Activated CD8-positive, alpha-beta T cell treated with anti-CD3 and anti-CD28 coated beads, Interleukin-2, amount 10 ng/mL, durations not matched to agents 7 days and 5 days (primary cell): Measurements from ENCODE around the gene CYTH4. TPM values are rescaled to one million over a fixed set of nuclear protein-coding genes. Genes with fewer than 3 reads are reported as not detected.
"Not testable (repeated sequence)": the region's sequence is repeated elsewhere in the genome, so short reads cannot be mapped to it uniquely, and the experiment has no call there.

ENCODE experiments used
- ATAC-seq: fragments of 150-1000 bp; cut with Tn5 transposase; one replicate; pipeline ENCODE4 v1.10.0; 2021; ENCODE audit warnings: moderate library complexity
- CTCF ChIA-PET: fragments of 350-600 bp; sonication (Branson Sonifier 250); formaldehyde crosslinking; loops from one replicate; lab custom pipeline; 2021; ENCODE audit warnings: antibody characterized with exemption; lab: Charles Lee
- POLR2A ChIA-PET: fragments of 350-600 bp; sonication (Branson Sonifier 250); formaldehyde crosslinking; loops from one replicate; lab custom pipeline; 2021; ENCODE audit warnings: antibody characterized with exemption; lab: Charles Lee
- DNase-seq: peaks from one replicate; pipeline ENCODE4 v3.0.0-alpha.2; 2020
- H3K27ac Mint-ChIP-seq: one replicate; pipeline ENCODE4 v1.8.0; 2021; ENCODE audit warnings: mild to moderate bottlenecking, mixed read lengths
- H3K27me3 Mint-ChIP-seq: one replicate; pipeline ENCODE4 v1.8.0; 2021; ENCODE audit warnings: low read depth, mixed read lengths
- H3K36me3 Mint-ChIP-seq: one replicate; pipeline ENCODE4 v1.8.0; 2021; ENCODE audit warnings: low read depth, mixed read lengths
- H3K4me1 Mint-ChIP-seq: one replicate; pipeline ENCODE4 v1.8.0; 2021; ENCODE audit warnings: low read depth, mixed read lengths
- H3K4me3 Mint-ChIP-seq: one replicate; pipeline ENCODE4 v1.8.0; 2021; ENCODE audit warnings: mild to moderate bottlenecking, mixed read lengths
- H3K9me3 Mint-ChIP-seq: one replicate; pipeline ENCODE4 v1.8.0; 2022; ENCODE audit warnings: mixed read lengths; ENCODE audit not compliant: insufficient read depth
- total RNA-seq, 2 experiments: library from RNA; stranded (reverse); gene quantifications; one replicate each; pipeline ENCODE4 v1.2.3, GENCODE V29; 2021

Gene CYTH4
- total RNA-seq, 2 experiments from 2014 or later = 107 to 114 TPM

GRCh38 chr22:37320726-37321677 lies 38.7 kb downstream of the CYTH4 start:
- POLR2A ChIA-PET = interaction anchor here (0.8 kb wide), 1 partner anchor 12 kb away, joined by 3 read pairs; no protein-coding TSS in a partner anchor
- Mint-ChIP-seq H3K9me3 (no peaks in the 10 kb centered on the region), H3K27ac (no peak overlapping the region), H3K36me3 (no peaks in the 10 kb centered on the region), H3K4me1 (peaks cover 10% of the 10 kb centered on the region), H3K27me3 (peaks cover 30% of the 10 kb centered on the region), H3K4me3 (no peak overlapping the region)
- DNase-seq (no peak), ATAC-seq (no peak)
- CTCF ChIA-PET = interaction anchor here (1.2 to 1.3 kb wide), 3 partner anchors 11 to 246 kb away, joined by 3 read pairs; no protein-coding TSS in a partner anchor

- DNase-seq (no peak), ATAC-seq (no peak)
- POLR2A ChIA-PET = no interaction called here
- Mint-ChIP-seq H3K27me3 (peaks cover 57% of the 10 kb centered on the region), H3K4me1 (no peaks in the 10 kb centered on the region), H3K27ac (no peak overlapping the region), H3K9me3 (no peaks in the 10 kb centered on the region), H3K36me3 (no peaks in the 10 kb centered on the region), H3K4me3 (no peak overlapping the region)
- CTCF ChIA-PET = interaction anchor here (0.8 to 1.3 kb wide), 5 partner anchors 14 to 134 kb away, joined by 3 to 4 read pairs (median 3); no protein-coding TSS in a partner anchor
Observed at GRCh38 chr22:37324340-37325038, 42.2 kb downstream of the CYTH4 start.

- Mint-ChIP-seq H3K36me3 (no peaks in the 10 kb centered on the region), H3K27me3 (peaks cover 58% of the 10 kb centered on the region), H3K4me1 (no peaks in the 10 kb centered on the region), H3K4me3 (no peak overlapping the region), H3K9me3 (no peaks in the 10 kb centered on the region), H3K27ac (no peak overlapping the region)
- no peak for DNase-seq
- ChIA-PET CTCF (interaction anchor here (1.0 to 1.3 kb wide), 2 partner anchors 103 to 113 kb away, joined by 3 to 4 read pairs; no protein-coding TSS in a partner anchor), POLR2A (no interaction called here)
- ATAC-seq = no peak
Observed at GRCh38 chr22:37325039-37325395, 42.7 kb downstream of the CYTH4 start.

DNA sequence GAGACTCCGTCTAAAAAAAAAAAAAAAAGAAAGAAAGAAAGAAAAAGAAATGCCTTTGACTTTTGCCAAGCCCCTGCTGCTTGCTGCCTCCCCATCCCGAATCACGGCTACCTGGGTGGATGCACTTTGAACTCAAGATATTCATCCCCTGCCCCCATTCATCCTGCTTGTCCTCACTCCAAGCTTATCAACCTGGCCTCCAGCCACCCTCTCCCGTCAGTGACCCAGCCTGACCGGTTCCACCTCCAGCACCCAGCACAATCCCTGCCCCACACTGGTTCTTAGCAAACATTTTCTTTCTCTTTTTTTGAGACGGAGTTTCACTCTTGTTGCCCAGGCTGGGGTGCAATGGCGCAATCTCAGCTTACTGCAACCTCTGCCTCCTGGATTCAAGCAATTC lies 44.4 kb downstream of the CYTH4 start:
- CTCF ChIA-PET = no interaction called here
- H3K27me3 Mint-ChIP-seq = peaks cover 60% of the 10 kb centered on the region

GRCh38 chr22:37328017-37328416 lies 45.7 kb downstream of the CYTH4 start:
- Mint-ChIP-seq H3K9me3 (no peaks in the 10 kb centered on the region), H3K4me3 (no peak overlapping the region), H3K36me3 (no peaks in the 10 kb centered on the region), H3K4me1 (peaks cover 7% of the 10 kb centered on the region), H3K27me3 (peaks cover 58% of the 10 kb centered on the region), H3K27ac (no peak overlapping the region)
- ChIA-PET CTCF (no interaction called here), POLR2A (no interaction called here)
- DNase-seq (no peak), ATAC-seq (no peak)

More for the DNA sequence above, 44.4 kb downstream of the CYTH4 start:
- POLR2A ChIA-PET = no interaction called here
- Mint-ChIP-seq H3K4me3 (no peak overlapping the region), H3K9me3 (no peaks in the 10 kb centered on the region), H3K36me3 (no peaks in the 10 kb centered on the region), H3K27ac (no peak overlapping the region), H3K4me1 (peaks cover 2% of the 10 kb centered on the region)
- no peak for ATAC-seq
- DNase-seq = no peak

DNA sequence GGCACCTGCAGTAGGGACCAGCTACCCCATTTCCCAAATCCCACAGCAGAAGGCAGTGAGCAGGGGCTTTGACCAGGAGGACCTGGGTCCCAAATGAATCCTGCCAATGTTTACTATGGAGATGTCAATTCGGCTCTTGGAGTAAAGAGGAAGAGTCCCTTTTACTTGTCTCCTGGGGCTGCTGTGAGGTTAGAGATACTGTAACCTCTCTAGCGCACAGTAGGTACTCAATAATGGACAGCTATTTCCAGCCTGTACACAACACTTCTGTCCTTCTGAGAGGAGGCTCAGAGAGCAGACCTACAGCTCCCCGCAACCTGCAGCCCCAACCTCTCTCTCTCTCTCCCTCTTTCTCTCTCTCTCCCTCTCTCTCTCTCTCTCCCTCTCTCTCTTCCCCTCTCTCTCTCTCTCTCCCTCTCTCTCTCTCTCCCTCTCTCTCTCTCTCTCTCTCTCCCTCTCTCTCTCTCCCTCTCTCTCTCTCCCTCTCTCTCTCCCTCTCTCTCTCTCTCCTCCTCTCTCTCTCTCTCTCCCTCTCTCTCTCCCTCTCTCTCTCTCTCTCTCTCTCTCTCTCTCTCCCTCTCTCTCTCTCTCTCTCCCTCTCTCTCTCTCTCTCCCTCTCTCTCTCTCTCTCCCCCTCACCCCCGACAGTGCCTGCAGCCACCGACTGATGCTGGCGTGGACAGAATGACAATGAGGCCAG lies 46.4 kb downstream of the CYTH4 start:
- ATAC-seq, H3K9me3 Mint-ChIP-seq, H3K4me3 Mint-ChIP-seq, POLR2A ChIA-PET, H3K4me1 Mint-ChIP-seq, CTCF ChIA-PET, DNase-seq, H3K36me3 Mint-ChIP-seq, H3K27ac Mint-ChIP-seq: not testable (repeated sequence)
- H3K27me3 Mint-ChIP-seq = peaks cover 58% of the 10 kb centered on the region

DNA sequence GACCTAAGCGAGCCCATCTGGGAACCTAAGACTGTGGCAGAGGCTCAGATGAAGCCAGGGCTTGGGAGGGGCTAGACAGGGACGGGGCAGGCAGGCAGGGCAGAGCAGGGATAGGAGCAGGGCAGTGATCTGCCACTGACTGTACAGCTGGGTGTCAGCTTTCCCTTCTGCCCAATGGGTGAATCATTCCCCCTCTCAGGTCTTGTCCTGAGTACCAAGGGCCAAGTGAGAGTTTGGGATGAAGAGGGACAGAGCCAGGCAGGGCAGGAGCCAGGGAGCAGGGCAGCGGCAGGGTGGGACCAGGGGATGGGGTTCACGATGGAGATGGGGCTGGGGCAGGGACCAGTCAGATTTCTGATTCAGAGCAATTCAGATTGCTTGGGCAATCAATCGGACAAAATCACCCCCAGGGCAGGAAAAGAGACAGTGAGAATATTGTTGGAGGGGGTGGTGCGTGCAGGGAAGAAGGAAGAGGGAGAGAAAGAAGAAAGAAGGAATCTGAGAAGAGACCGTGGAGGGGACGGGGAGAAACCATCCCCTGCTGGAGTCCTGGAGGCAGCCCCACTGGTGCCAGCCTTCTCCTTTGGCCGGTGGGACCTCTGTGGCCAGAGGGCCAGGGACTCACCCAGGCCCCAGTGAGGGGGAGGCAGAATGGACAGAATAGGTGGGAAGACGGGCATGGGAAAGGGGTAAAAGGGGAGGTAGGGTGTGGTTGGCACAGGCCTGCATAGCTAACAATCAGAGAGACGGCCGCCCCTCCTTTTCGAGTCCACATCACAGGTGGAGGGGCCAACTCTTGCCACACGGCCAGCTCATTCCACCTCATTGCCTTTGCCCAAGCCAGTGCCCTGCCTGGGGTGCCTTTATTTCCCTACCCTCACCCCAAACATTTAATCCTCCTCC lies 47.2 kb downstream of the CYTH4 start:
- Mint-ChIP-seq H3K27ac (no peak overlapping the region), H3K27me3 (peaks cover 57% of the 10 kb centered on the region), H3K9me3 (no peaks in the 10 kb centered on the region), H3K36me3 (no peaks in the 10 kb centered on the region), H3K4me3 (no peak overlapping the region), H3K4me1 (peaks cover 7% of the 10 kb centered on the region)
- ATAC-seq (no peak), DNase-seq (no peak)
- POLR2A ChIA-PET = no interaction called here
- CTCF ChIA-PET = interaction anchor here (0.8 to 2.9 kb wide), 2 partner anchors 13 to 70 kb away, joined by 3 to 8 read pairs; no protein-coding TSS in a partner anchor

GRCh38 chr22:37330200-37331033 lies 48.1 kb downstream of the CYTH4 start:
- peaks cover 7% of the 10 kb centered on the region for H3K4me1 Mint-ChIP-seq
- H3K9me3 Mint-ChIP-seq = no peaks in the 10 kb centered on the region
- ChIA-PET POLR2A (interaction anchor here (0.6 kb wide), 1 partner anchor 101 kb away, joined by 3 read pairs; no protein-coding TSS in a partner anchor), CTCF (interaction anchor here (0.8 to 2.9 kb wide), 2 partner anchors 14 to 71 kb away, joined by 3 to 8 read pairs; no protein-coding TSS in a partner anchor)
- H3K27me3 Mint-ChIP-seq = peaks cover 65% of the 10 kb centered on the region
- no peak overlapping the region for H3K4me3 Mint-ChIP-seq
- no peak overlapping the region for H3K27ac Mint-ChIP-seq
- no peaks in the 10 kb centered on the region for H3K36me3 Mint-ChIP-seq
- ATAC-seq (peak; percentile 59), DNase-seq (peak; percentile 43)

DNA sequence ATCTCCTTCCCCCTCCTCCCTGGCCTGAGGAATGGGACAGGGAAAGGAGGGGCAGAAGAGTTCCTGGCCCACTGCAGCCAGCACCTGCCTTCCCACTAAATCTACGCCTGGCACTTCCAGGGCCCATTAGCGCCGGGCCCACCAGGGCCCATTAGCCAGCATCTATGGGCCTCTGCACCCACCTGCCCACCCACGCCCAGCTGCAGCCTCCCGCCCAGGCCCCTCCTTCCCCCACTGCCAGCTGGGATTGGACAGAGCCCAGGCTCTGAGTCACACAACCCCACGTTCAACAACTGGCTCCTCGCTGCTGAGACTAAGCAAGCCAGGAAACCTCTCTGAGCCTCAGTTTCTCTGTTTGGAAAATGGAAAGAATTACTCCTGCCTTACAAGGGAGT lies 48.7 kb downstream of the CYTH4 start:
- Mint-ChIP-seq H3K4me1 (peaks cover 7% of the 10 kb centered on the region), H3K27ac (no peak overlapping the region), H3K4me3 (no peak overlapping the region), H3K27me3 (peaks cover 71% of the 10 kb centered on the region), H3K9me3 (no peaks in the 10 kb centered on the region), H3K36me3 (no peaks in the 10 kb centered on the region)
- DNase-seq = no peak
- ChIA-PET CTCF (interaction anchor here (2.9 kb wide), 1 partner anchor 14 kb away, joined by 8 read pairs; no protein-coding TSS in a partner anchor), POLR2A (interaction anchor here (0.6 kb wide), 1 partner anchor 101 kb away, joined by 3 read pairs; no protein-coding TSS in a partner anchor)
- no peak for ATAC-seq
